Common myeloid progenitor, CD34-positive (primary cell): ENCODE results near the gene DPP8.
A peak's percentile ranks its signal among the peaks of the same experiment; 100 is the strongest.
"Not testable (repeated sequence)": the region's sequence is repeated elsewhere in the genome, so short reads cannot be mapped to it uniquely, and the experiment has no call there.

Experiments
- CTCF ChIA-PET: fragments of 350-600 bp; sonication (Branson Sonifier 250); formaldehyde crosslinking; loops from one replicate; lab custom pipeline; 2021; ENCODE audit warnings: antibody characterized with exemption; lab: Charles Lee
- POLR2A ChIA-PET: fragments of 350-600 bp; sonication (Branson Sonifier 250); formaldehyde crosslinking; loops from one replicate; lab custom pipeline; 2021; ENCODE audit warnings: antibody characterized with exemption; lab: Charles Lee
- DNase-seq, 3 donors: peaks; one replicate each; pipeline versions ENCODE4 v3.0.0 to v3.0.0-alpha.2; 2013
- H3K27ac ChIP-seq, 2 experiments: 1 replicate in 1 of 2; 2 replicates in 1 of 2; pipeline ENCODE4 v1.7.0; 2013; ENCODE audit warnings: inconsistent platforms in 2 of 2, low read length in 2 of 2, mild to moderate bottlenecking in 2 of 2, low read depth in 1 of 2, moderate library complexity in 1 of 2; ENCODE audit not compliant: severe bottlenecking in 2 of 2, insufficient read depth in 1 of 2, poor library complexity in 1 of 2
- H3K27me3 ChIP-seq, 5 experiments: replicated peaks in 2 of 5; 1 replicate in 3 of 5; 2 replicates in 2 of 5; pipeline versions ENCODE4 v1.6.1 to v1.7.0; 2013; ENCODE audit warnings: low read length in 4 of 5, mild to moderate bottlenecking in 2 of 5, moderate library complexity in 2 of 5, inconsistent platforms in 1 of 5; ENCODE audit not compliant: insufficient read depth in 5 of 5, control insufficient read depth in 4 of 5
- H3K36me3 ChIP-seq, 4 experiments: 1 replicate in 2 of 4; 2 replicates in 2 of 4; pipeline versions ENCODE4 v1.6.1 to v1.7.0; 2013; ENCODE audit warnings: low read length in 3 of 4, control low read depth in 1 of 4, mild to moderate bottlenecking in 1 of 4; ENCODE audit not compliant: control insufficient read depth in 4 of 4, insufficient read depth in 4 of 4
- H3K4me1 ChIP-seq, 4 experiments: 1 replicate in 3 of 4; 2 replicates in 1 of 4; pipeline versions ENCODE4 v1.6.1 to v1.7.1; 2013; ENCODE audit warnings: low read length in 3 of 4, mild to moderate bottlenecking in 3 of 4, control low read depth in 1 of 4, inconsistent platforms in 1 of 4, moderate library complexity in 1 of 4; ENCODE audit not compliant: control insufficient read depth in 4 of 4, insufficient read depth in 4 of 4; ENCODE audit errors: control extremely low read depth in 1 of 4
- H3K4me3 ChIP-seq, 7 experiments: 1 replicate in 4 of 7; 2 replicates in 3 of 7; pipeline versions ENCODE4 v1.5.1 to v1.7.0; 2013; ENCODE audit warnings: mild to moderate bottlenecking in 7 of 7, low read length in 6 of 7, moderate library complexity in 6 of 7, inconsistent platforms in 2 of 7, low read depth in 2 of 7, control low read depth in 1 of 7; ENCODE audit not compliant: insufficient read depth in 4 of 7, control insufficient read depth in 1 of 7; ENCODE audit errors: extremely low read depth in 1 of 7
- H3K9me3 ChIP-seq, 5 experiments: 1 replicate in 4 of 5; 2 replicates in 1 of 5; pipeline versions ENCODE4 v1.6.1 to v1.7.1; 2013; ENCODE audit warnings: low read length in 4 of 5, mild to moderate bottlenecking in 2 of 5, inconsistent platforms in 1 of 5, low read depth in 1 of 5, moderate library complexity in 1 of 5; ENCODE audit not compliant: control insufficient read depth in 4 of 5, insufficient read depth in 2 of 5; ENCODE audit errors: control extremely low read depth in 1 of 5
- WGBS: methylation state at CpG from one replicate; pipeline ENCODE4 v1.1.5; 2013; ENCODE audit not compliant: insufficient coverage; 5-methylcytosine and 5-hydroxymethylcytosine counted together

Gene DPP8

GRCh38 chr15:65401611-65402240 lies 115.8 kb downstream of the DPP8 start:
- WGBS = 95% methylated on average over 8 of the region's 8 CpGs
- ChIA-PET POLR2A (no interaction called here), CTCF (interaction anchor here (0.6 to 4.4 kb wide), 14 partner anchors 8 to 83 kb away, joined by 3 to 28 read pairs (median 8); partner anchors contain the start of gene IGDCC3)
- no peak for DNase-seq
- Histone ChIP-seq H3K27ac (no peak overlapping the region), H3K36me3 (no peaks in the 10 kb centered on the region), H3K9me3 (no peaks in the 10 kb centered on the region), H3K4me3 (no peak overlapping the region), H3K4me1 (peaks cover 0 to 12% (median 7%) of the 10 kb centered on the region in 4 experiments), H3K27me3 (peaks cover 6 to 35% (median 13%) of the 10 kb centered on the region in 5 experiments)

GRCh38 chr15:65400760-65401610 lies 116.5 kb downstream of the DPP8 start:
- Histone ChIP-seq H3K9me3 (no peaks in the 10 kb centered on the region), H3K4me1 (peaks cover 0 to 14% (median 11%) of the 10 kb centered on the region in 4 experiments), H3K27me3 (peaks cover 6 to 42% (median 16%) of the 10 kb centered on the region in 5 experiments), H3K36me3 (no peaks in the 10 kb centered on the region), H3K27ac (no peak overlapping the region), H3K4me3 (no peak overlapping the region)
- peak; percentile 80 to 89 (median 83) for DNase-seq
- ChIA-PET CTCF (interaction anchor here (0.6 to 4.4 kb wide), 20 partner anchors 9 to 406 kb away, joined by 3 to 28 read pairs (median 5); partner anchors contain the start of gene IGDCC3), POLR2A (no interaction called here)
- WGBS = 26% methylated on average over 11 of the region's 11 CpGs

GRCh38 chr15:65399997-65400396 lies 117.5 kb downstream of the DPP8 start:
- 83% methylated on average over 2 of the region's 2 CpGs for WGBS
- POLR2A ChIA-PET = interaction anchor here (0.6 kb wide), 1 partner anchor 105 kb away, joined by 4 read pairs; no protein-coding TSS in a partner anchor
- no peaks in the 10 kb centered on the region for H3K36me3 ChIP-seq
- peaks cover 0 to 20% (median 16%) of the 10 kb centered on the region in 4 experiments for H3K4me1 ChIP-seq
- CTCF ChIA-PET = interaction anchor here (0.7 to 4.4 kb wide), 16 partner anchors 9 to 87 kb away, joined by 3 to 28 read pairs (median 8); no protein-coding TSS in a partner anchor
- peaks cover 6 to 52% (median 21%) of the 10 kb centered on the region in 5 experiments for H3K27me3 ChIP-seq
- DNase-seq = no peak
- H3K4me3 ChIP-seq = no peak overlapping the region
- no peak overlapping the region for H3K27ac ChIP-seq
- H3K9me3 ChIP-seq = no peaks in the 10 kb centered on the region

GRCh38 chr15:65399001-65399706 lies 118.3 kb downstream of the DPP8 start:
- Histone ChIP-seq H3K36me3 (no peaks in the 10 kb centered on the region), H3K27ac (no peak overlapping the region), H3K4me3 (no peak overlapping the region), H3K9me3 (no peaks in the 10 kb centered on the region), H3K27me3 (peaks cover 6 to 60% (median 26%) of the 10 kb centered on the region in 5 experiments), H3K4me1 (peaks cover 0 to 20% (median 16%) of the 10 kb centered on the region in 4 experiments)
- ChIA-PET POLR2A (no interaction called here), CTCF (interaction anchor here (0.9 to 4.4 kb wide), 11 partner anchors 12 to 86 kb away, joined by 3 to 28 read pairs (median 8); no protein-coding TSS in a partner anchor)
- WGBS = 93% methylated on average over 5 of the region's 11 CpGs
- no peak for DNase-seq

- Histone ChIP-seq H3K4me1 (peaks cover 0 to 20% (median 16%) of the 10 kb centered on the region in 4 experiments), H3K27me3 (peaks cover 6 to 67% (median 30%) of the 10 kb centered on the region in 5 experiments)
- H3K9me3 ChIP-seq, POLR2A ChIA-PET, DNase-seq, H3K4me3 ChIP-seq, H3K27ac ChIP-seq, H3K36me3 ChIP-seq: not testable (repeated sequence)
- 93% methylated on average over 8 of the region's 16 CpGs for WGBS
- CTCF ChIA-PET = interaction anchor here (1.7 to 4.4 kb wide), 6 partner anchors 13 to 85 kb away, joined by 8 to 28 read pairs (median 12); no protein-coding TSS in a partner anchor
Measured at GRCh38 chr15:65398486-65398885, 119.0 kb downstream of the DPP8 start.

- DNase-seq = no peak
- 23% methylated on average over 4 of the region's 10 CpGs for WGBS
- ChIA-PET POLR2A (no interaction called here), CTCF (interaction anchor here (0.9 to 1.5 kb wide), 3 partner anchors 17 to 76 kb away, joined by 3 to 4 read pairs (median 4); no protein-coding TSS in a partner anchor)
- Histone ChIP-seq H3K36me3 (no peaks in the 10 kb centered on the region), H3K4me1 (peaks cover 0 to 20% (median 16%) of the 10 kb centered on the region in 4 experiments), H3K4me3 (no peak overlapping the region), H3K27ac (no peak overlapping the region), H3K27me3 (peaks cover 6 to 74% (median 33%) of the 10 kb centered on the region in 5 experiments), H3K9me3 (no peaks in the 10 kb centered on the region)
Measured at GRCh38 chr15:65396965-65397317, 120.5 kb downstream of the DPP8 start.
